ENCODE data around the gene C9orf50.
A peak's percentile ranks its signal among the peaks of the same experiment; 100 is the strongest.

C9orf50 gene

GRCh38 chr9:129631674-129632129, 10.8 kb upstream of the C9orf50 start:
- no peak for DNase-seq (ENCODE audit: low spot score)

DNA sequence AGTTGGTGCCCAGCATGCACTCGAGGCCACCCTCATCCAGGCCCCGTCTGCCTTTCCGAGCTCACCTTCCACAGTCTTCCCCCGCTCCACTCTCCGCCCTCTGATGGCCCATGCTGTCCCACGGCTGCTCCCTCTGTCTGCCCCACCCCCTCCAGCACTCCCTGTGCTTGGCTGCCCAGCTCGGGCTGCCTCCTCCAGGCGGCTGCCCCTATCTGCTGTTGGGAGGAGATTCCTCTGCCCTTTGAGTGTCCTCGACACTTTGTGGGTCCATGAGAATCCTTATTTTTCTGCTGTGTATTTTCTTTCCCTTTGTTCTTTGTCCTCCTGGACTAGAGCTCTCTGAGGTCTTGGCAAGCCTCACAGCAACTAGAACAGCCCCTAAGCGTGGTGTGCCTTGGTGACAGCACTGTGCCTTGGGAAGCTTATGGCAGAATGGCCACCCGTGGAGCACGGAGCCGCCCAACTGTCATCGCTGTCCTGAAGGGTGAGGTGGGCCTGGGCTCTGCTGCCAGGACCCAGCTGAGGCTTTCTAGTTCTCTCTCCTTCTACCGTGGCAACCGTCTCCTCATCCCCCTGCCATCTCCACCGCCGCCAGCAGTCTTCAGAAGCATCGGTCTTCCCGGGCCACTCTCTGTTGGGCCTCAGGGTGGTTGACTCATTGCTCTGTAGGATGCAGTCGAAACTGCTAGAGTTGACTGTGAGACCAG, 10.2 kb upstream of the C9orf50 start:
- no peak for DNase-seq (ENCODE audit: low spot score)

DNA sequence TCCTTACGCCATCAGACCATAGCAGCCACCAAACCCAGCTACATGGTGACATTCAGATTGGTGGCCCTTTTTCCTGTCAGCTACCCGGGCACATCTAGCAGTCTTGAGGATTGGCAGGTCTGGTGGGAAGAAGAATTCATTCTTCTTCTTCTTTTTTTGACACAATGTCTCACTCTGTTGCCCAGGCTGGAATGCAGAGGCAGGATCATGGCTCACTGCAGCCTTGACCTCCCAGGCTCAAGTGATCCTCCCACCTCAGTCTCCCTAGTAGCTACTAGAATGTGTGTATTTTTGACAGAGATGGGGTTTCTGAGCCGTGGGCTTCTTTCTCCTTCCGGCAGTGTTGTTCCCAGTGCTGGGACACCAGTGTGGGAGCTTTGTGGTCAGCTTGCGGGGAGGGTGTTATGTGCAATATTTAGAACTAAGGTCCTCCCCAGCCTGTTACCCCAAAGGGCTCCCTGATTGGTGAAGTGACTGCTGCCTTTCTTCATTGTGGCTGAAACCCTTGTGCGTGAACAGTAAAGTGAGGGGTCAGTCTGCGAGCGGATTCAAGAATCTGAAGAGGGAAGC, 8.4 kb upstream of the C9orf50 start:
- DNase-seq (ENCODE audit: low spot score), result no peak

GRCh38 chr9:129628709-129629108, 7.8 kb upstream of the C9orf50 start:
- no peak for DNase-seq (ENCODE audit: low spot score)

DNA sequence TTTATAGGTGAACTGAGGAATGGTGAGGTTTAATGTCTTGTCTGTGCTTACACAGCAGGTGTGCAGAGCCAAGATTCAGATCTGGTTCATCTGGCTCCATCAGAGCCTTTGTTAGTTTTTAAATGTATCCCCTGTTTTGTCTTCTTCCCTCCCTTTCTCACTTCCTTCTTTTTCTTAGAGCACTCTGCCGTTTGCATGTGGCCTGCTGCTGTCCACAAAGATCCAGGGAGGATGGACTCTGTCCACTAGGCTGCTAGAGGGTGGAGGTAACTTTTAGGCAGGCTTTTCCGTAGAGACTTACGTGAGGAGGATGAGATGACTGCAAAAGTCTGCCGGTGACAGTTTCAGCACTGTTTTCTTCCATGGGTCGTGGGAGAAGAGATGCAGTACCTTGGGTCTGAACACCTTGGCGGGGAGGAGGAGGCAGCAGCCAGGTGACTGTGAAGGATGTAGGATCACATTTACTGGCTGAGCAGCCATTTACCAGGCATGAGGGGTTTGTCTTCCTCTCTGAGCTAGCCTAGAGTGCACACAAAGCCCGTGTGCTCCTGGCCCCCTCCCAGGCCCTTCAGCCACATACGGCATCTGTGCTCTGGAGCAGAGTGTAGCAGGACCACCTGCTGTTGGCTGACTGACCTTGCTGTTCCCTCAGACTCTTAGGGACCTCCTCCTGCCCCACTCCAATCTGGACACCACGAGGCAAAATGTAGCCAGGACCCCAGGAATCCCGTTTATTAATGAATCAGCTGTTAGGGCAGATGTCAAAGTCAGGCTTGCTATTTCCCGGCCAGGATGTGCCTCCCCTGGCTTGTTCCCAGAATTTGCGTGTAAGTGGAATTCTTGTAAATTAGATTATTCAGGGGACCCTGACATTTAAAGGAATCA, 6.9 kb upstream of the C9orf50 start:
- DNase-seq (ENCODE audit: low spot score), result no peak

GRCh38 chr9:129626625-129627284, 5.9 kb upstream of the C9orf50 start:
- peak; percentile 85 for DNase-seq (ENCODE audit: low spot score)

- DNase-seq (ENCODE audit: low spot score), result peak; percentile 85
Observed at GRCh38 chr9:129626079-129626624, 5.3 kb upstream of the C9orf50 start, which contains the start of gene NTMT1. Gene NTMT1, plus strand, starts transcription at chr9:129626163. Its CDS starts 6,541 bp downstream, at chr9:129632704.

DNA sequence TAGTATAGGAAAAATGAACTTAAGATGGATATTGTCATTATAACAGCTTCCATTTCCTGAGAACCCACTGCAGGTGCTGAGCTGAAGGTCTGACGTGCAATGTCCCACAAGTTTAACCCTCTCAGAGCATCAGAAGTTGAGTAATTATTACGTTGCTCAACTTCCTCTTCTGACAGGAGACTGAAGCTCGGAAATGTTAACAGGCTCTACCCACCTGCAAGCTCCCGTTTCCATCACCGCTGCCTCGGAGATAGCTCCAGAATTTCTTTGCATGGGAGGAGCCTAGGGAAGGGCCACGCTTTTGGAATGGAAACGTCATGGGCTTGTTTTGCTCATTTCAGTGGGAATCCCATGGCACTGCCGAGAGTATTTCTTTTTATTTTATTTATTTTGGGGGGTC, 4.0 kb upstream of the C9orf50 start:
- DNase-seq (ENCODE audit: low spot score), result no peak

DNA sequence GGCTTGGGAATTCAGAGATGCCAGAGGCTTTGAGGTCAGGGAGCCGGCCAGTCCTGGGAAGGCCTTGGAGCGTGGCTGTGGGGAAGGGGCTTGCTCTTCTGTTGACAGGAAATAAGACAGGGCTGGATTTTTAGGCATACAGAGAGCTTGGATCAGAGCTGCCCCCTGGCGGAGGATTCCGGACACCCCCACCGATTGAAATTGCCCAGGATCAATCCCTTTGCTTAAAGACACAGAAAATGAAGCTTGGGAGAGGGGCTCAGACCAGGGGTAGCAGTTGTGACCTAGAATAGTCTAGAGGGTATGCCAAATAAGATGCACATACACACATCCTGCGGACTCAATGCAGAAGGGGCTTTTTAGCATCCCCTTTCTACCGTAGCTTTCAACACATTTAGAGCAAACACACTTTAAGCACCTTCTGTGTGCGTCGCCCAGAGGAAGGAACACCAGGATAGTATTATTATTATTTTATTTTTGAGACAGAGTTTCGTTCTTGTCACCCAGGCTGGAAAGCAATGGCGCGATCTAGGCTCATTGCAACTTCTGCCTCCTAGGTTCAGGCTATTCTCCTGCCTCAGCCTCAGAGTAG, 3.4 kb upstream of the C9orf50 start:
- peak; percentile 73 for DNase-seq (ENCODE audit: low spot score)

DNA sequence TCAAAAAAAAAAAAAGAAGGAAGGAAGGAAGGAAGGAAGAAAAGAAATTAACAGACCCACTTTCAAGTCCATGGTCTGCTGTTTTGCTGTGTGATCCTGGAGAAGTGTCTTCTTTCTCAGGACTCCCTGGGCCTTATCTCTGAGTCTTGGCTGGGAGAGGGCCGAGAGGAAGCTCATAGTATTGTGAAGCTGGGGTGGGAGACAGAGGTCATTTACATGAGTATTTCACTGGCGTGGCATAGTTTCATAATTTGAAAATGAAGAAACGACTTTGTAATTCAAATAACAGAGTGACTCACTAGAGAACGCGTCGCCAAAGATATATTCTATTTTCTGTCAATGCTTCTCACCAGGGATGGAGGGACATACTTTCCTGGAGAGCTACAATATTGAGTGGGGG, 2.4 kb upstream of the C9orf50 start:
- no peak for DNase-seq (ENCODE audit: low spot score)

DNA sequence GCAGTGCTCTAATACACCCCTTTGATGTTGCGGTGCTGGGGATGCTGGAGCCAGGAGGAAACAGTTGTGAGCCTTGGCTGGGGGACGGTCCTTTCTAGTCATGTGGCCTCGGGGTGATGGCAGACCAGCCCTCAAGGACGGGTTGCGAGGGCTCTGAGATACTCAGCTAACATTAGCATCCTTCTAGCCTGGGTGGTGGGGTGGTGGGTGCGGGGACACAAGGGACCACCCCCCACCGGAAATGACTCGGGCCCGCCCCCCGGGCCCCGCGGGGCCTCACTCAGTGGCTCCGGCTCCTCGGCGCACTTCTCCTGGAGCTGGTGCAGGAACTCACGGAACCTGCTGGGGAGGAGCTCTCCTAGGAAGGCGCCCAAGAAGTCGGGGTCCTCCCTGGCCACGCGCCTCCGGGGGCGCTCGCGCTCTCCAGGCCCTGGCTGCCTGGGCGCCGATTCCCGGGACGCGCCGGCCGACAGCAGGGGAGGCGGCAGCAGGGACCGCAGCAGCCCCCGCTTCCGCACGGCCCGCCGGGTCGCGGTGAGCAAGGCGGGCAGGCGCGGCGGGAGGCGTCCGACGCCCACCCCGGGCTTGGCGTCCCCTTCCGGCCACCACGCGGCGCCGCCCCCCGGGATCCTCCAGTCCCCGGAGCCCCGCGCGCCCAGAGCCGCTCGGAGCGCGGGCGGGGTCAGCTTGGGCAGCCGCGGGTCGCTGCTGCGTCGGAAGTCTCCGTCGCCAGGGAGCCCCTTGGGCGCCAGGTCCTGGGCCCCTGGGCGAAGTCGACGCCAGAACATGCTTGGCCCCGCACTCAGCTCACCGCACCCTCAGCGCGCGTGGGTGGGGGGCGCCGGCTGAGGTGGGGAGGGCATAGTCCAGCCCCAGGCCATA, 873 bp downstream of the C9orf50 start:
- no peak for DNase-seq (ENCODE audit: low spot score)

- peak; percentile 87 for DNase-seq (ENCODE audit: low spot score)
Observed at GRCh38 chr9:129617167-129617566, 3.7 kb downstream of the C9orf50 start.

GRCh38 chr9:129615407-129616285, 5.3 kb downstream of the C9orf50 start:
- DNase-seq (ENCODE audit: low spot score), result no peak

DNA sequence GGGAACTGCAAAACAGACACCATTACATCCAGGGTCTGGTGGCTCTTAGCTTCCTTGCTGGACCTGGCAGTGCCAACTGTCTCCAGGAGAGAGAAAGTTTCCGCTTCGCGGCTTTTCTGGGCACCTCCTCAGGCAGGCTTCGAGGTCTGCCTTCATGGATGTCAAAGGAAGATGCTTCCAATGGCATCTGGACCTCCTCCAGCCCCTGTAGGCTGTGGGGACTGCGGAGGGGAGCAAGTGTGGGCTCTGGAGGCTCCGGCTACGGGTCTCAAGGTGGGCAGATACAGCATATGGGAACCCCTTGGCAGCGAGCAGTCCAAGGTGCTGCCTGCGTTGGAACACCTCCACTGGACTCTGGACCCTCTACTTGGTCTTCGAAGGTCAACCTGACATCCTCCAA, 6.0 kb downstream of the C9orf50 start:
- DNase-seq (ENCODE audit: low spot score), result no peak

DNA sequence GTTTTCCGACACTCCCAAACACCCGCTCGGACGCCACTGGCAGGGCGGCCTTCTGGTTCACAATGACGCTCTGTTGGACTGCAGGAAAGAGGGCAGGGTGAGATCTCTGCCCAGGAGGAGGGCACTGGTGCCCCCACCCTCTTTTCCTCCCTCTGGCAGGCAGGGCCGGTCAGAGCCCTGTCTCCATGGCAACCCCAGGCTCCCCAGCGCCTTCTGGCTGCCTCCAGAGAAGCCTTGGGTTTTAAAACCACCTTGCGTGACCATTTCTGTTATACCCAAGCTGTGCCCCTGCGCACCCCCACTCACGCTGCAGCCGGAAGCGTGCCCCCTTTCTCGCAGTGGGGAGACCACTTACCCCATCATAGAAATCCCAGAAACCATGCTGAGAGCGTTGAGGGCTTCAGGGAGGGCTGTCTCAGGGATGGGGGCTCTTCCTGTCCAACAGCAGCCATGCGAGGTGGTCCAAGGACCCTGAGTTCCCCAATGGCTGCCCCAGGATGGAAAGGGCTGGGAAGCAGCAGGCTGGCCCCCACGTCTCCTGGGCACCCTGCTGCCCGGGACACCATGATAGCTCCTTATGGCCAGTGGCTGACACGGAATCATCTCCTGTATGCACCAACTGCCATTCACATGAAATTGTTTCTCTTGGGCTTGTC, 7.3 kb downstream of the C9orf50 start:
- DNase-seq (ENCODE audit: low spot score), result no peak

GRCh38 chr9:129612815-129613519, 7.9 kb downstream of the C9orf50 start:
- DNase-seq (ENCODE audit: low spot score), result no peak

DNA sequence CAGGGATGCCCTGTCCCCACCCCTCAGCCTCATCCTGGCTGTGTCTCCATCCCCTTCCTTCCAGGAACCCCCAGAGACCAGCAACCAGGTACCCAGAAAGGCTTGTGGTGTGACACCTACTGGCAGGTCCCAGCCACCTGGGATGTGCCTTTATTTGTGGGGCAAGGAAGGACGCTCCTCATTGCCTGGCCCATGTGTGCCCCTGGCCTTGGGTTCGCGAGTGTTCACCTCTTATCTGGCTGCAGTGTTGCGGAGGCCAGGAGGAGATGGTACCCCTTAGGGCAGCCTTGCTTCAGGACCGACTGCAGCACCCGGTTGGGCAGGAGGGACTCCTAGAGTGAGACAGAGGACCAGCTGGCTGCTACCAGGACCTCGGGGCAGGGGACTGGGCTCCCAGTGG, 8.8 kb downstream of the C9orf50 start:
- DNase-seq (ENCODE audit: low spot score), result no peak

DNA sequence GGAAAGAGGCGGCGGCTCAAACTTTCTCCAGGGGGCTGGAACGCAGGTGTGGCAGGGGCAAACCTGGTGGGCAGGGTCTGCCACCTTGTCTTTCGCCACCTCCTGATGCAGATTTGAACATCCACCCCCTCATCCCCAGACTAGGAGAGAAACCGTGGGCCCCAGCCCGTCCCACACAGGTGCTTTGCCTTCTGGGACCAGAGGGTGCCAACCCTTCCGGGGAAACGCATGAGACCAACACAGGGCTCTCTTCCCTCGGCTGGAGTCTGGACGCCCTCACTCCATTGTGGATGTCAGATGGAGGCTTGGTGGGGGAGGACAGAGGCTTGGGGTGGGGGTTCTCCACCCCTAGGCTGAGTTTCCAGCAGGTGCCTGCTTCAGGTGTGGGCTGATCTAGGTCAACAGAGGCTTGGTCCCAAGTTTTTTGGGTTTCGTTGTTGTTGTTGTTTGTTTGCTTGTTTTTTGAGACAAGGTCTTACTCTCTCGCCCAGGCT, 9.5 kb downstream of the C9orf50 start:
- DNase-seq (ENCODE audit: low spot score), result no peak
